Hepatocyte (in vitro differentiated cells): Measurements from ENCODE around the gene PDE4D.

Source experiments
- CTCF ChIP-seq: fragments of 200-600 bp; sonication (generic); IDR thresholded peaks from 2 replicates; pipeline ENCODE4 v1.5.1; 2016; ENCODE audit warnings: antibody characterized with exemption, mild to moderate bottlenecking; ENCODE audit not compliant: poor library complexity
- EZH2 ChIP-seq: fragments of 200-600 bp; sonication (generic); IDR thresholded peaks from 2 replicates; pipeline ENCODE4 v1.6.1; 2016; ENCODE audit warnings: antibody characterized with exemption, mild to moderate bottlenecking, borderline replicate concordance
- EZH2phosphoT487 ChIP-seq: fragments of 200-600 bp; sonication (generic); IDR thresholded peaks from one replicate; pipeline ENCODE4 v1.6.1; 2018; ENCODE audit warnings: antibody characterized with exemption, mild to moderate bottlenecking, low read depth, moderate library complexity; ENCODE audit not compliant: unreplicated experiment, severe bottlenecking

DNA sequence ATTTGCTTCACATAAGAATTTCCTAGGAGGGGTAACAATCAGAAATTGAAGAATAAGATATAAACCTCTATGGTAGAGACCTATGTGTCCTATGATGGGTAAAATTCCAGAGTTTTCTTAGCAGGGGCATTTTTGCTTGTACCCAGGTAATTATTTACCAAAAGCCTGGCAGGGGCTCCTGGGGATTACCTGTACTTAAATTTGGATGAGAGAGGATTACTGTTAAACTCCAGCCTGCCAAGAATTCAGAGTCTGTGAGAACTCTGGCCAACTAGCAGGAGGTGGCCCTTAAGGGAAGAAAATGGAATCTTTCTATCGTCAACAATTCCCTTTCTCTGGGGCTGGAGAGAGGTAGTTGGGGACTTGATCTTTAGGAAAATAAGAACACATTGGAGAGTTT lies 460.4 kb downstream of the PDE4D start:
- TF ChIP-seq CTCF (no peak), EZH2 (no peak), EZH2phosphoT487 (no peak)
